PC-9 (cell line): Measurements from ENCODE around the gene ZNF90. TPM values are rescaled to one million over a fixed set of nuclear protein-coding genes. Genes with fewer than 3 reads are reported as not detected.
A peak's percentile ranks its signal among the peaks of the same experiment; 100 is the strongest.

Source experiments
- Bru-seq: library from RNA; stranded (reverse); fragments of 400-500 nt; gene quantifications from one replicate; lab custom pipeline; 2021; lab: Mats Ljungman, UMichigan
- BruChase-seq, 2 experiments: library from RNA; stranded (reverse); fragments of 400-500 nt; gene quantifications; one replicate each; lab custom pipeline; 2021; lab: Mats Ljungman, UMichigan
- BruUV-seq: library from RNA; stranded (reverse); fragments of 400-500 nt; replicated peaks from 2 replicates; lab custom pipeline; 2021; lab: Mats Ljungman, UMichigan
- CTCF ChIA-PET: fragments of 300-600 bp; sonication (Branson Sonifier 250); formaldehyde crosslinking; loops from one replicate; lab custom pipeline; 2022; ENCODE audit warnings: antibody characterized with exemption; lab: Charles Lee
- POLR2A ChIA-PET: fragments of 300-600 bp; sonication (Branson Sonifier 250); formaldehyde crosslinking; loops from one replicate; lab custom pipeline; 2022; ENCODE audit warnings: antibody characterized with exemption; ENCODE audit not compliant: unreplicated experiment; lab: Charles Lee
- DNase-seq, 2 experiments: peaks; one replicate each; pipeline versions ENCODE4 v3.0.0 to v3.0.0-alpha.2; 2015 to 2022; ENCODE audit warnings: mixed read lengths in 1 of 2
- H2AFZ ChIP-seq: fragments of 200-600 bp; sonication (generic); 2 replicates; pipeline ENCODE4 v1.8.1; 2017; ENCODE audit warnings: antibody characterized with exemption
- H3F3A ChIP-seq: fragments of 200-600 bp; sonication (generic); 2 replicates; pipeline ENCODE4 v1.8.1; 2017; ENCODE audit warnings: antibody characterized with exemption, mild to moderate bottlenecking, low read depth; ENCODE audit not compliant: insufficient read depth
- H3K27ac ChIP-seq: fragments of 200-600 bp; sonication (generic); 2 replicates; pipeline ENCODE4 v1.6.1; 2016; ENCODE audit warnings: mixed run types
- H3K27me3 ChIP-seq: fragments of 200-600 bp; sonication (generic); 2 replicates; pipeline ENCODE4 v1.6.1; 2016; ENCODE audit warnings: low read depth, mixed run types; ENCODE audit not compliant: insufficient read depth
- H3K36me3 ChIP-seq: fragments of 200-600 bp; sonication (generic); 2 replicates; pipeline ENCODE4 v1.6.1; 2016; ENCODE audit warnings: low read depth, mixed run types
- H3K4me1 ChIP-seq: fragments of 200-600 bp; sonication (generic); replicated peaks from 2 replicates; pipeline ENCODE4 v1.6.1; 2016; ENCODE audit warnings: mixed run types; ENCODE audit not compliant: insufficient read depth
- H3K4me2 ChIP-seq: fragments of 200-600 bp; sonication (generic); 2 replicates; pipeline ENCODE4 v1.6.1; 2017; ENCODE audit warnings: mixed run types
- H3K4me3 ChIP-seq: fragments of 200-600 bp; sonication (generic); 2 replicates; pipeline ENCODE4 v1.6.1; 2016; ENCODE audit warnings: mixed run types
- H3K79me2 ChIP-seq: fragments of 200-600 bp; sonication (generic); 2 replicates; pipeline ENCODE4 v1.6.1; 2017; ENCODE audit warnings: low read depth, mixed run types
- H3K9me2 ChIP-seq: fragments of 200-600 bp; sonication (generic); 2 replicates; pipeline ENCODE4 v1.8.1; 2017; ENCODE audit warnings: mild to moderate bottlenecking; ENCODE audit not compliant: insufficient read depth
- H3K9me3 ChIP-seq: fragments of 200-600 bp; sonication (generic); 2 replicates; pipeline ENCODE4 v1.8.1; 2016; ENCODE audit warnings: low read depth; ENCODE audit not compliant: insufficient read depth
- H4K20me1 ChIP-seq: fragments of 200-600 bp; sonication (generic); 2 replicates; pipeline ENCODE4 v1.8.1; 2017; ENCODE audit not compliant: insufficient read depth
- CTCF ChIP-seq: fragments of 200-600 bp; sonication (generic); conservative IDR thresholded peaks from 2 replicates; pipeline ENCODE4 v1.6.1; 2017; ENCODE audit warnings: mixed run types, antibody characterized with exemption, mild to moderate bottlenecking, moderate library complexity
- EZH2 ChIP-seq: fragments of 200-600 bp; sonication (generic); IDR thresholded peaks from 2 replicates; pipeline ENCODE4 v1.8.0; 2017; ENCODE audit warnings: antibody characterized with exemption, low read depth
- intact Hi-C: fragments of 100-400 bp; cut with micrococcal nuclease; formaldehyde crosslinking; loops from one replicate; pipeline ENCODE4 v1.10.0; 2022; ENCODE audit not compliant: unreplicated experiment
- long read RNA-seq: library from polyadenylated mRNA; stranded (forward); transcript quantifications from one replicate; pipeline ENCODE4 v2.0.0, GENCODE V29; 2022
- total RNA-seq: library from RNA; stranded (reverse); gene quantifications from 2 replicates; pipeline ENCODE4 v1.2.3, GENCODE V29; 2021

ZNF90 gene
- 3.7 and 4.2 TPM in 2 replicates for total RNA-seq
- percentile 53 among the genes with signal in this experiment for Bru-seq, nascent RNA
- BruChase-seq, experiment 1, labeled RNA remaining after a 2-hour chase, result percentile 50 among the genes with signal in this experiment
- BruChase-seq, experiment 2, labeled RNA remaining after a 6-hour chase, result percentile 38 among the genes with signal in this experiment
- long read RNA-seq, partial matches to known transcripts, result 0 of 4 reads
- long read RNA-seq, other reads (novel, unspliced or antisense), result 3 of 4 reads

DNA sequence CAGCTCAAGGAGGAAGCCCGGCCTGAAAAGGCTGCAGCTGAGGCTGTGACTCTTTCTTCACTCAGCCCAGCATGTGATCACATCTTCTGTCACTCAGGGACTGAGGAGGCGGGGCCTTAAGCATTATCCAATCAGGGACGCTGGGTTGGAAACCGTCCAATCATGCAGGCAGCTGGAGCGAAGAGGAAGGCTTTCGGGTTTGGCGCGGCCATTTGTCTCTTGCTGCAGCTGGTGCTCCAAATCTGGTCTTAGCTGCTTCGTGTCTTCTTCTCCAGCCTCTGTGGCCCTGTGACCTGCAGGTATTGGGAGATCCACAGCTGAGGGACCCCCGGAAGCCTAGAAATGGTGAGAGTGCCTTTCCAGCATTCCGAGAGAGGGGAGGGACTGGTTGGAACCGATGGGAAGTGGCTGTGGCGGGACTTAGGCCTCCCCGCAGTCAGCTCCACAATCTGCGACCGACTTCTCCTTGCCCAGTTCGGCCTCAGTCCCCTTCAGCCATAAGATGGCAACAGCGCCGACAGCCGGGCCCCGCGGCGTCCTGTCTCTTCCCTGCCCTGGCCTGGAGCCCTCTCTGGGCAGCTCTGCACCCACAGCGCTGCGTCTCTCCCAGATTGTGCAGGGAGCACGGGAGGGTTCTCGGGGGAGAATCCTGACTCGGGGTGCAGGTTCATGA, at the start of gene ZNF90:
Gene ZNF90, plus strand, starts transcription at position 210 of the 673 bp plus-strand sequence. Its CDS starts 133 bp downstream, at position 343.
- H4K20me1 ChIP-seq, result no peaks in the 10 kb centered on the region
- peak within 1 kb of the TSS; percentile 65 for H3K4me3 ChIP-seq
- TF ChIP-seq CTCF (peak; percentile 21; the same call in 1 of the 2 replicates), EZH2 (no peak)
- peak within 1 kb of the TSS; percentile 91 for H3K4me2 ChIP-seq
- no peaks in the 10 kb centered on the region for H3K27me3 ChIP-seq
- peaks cover 8% of the 10 kb centered on the region; the same call in 1 of the 2 replicates for H3K4me1 ChIP-seq
- H3K36me3 ChIP-seq, result no peaks in the 10 kb centered on the region
- H3K9me2 ChIP-seq, result no peaks in the 10 kb centered on the region
- intact Hi-C loops, result loop anchor here (2.0 kb wide), 1 partner anchor 25 kb away; no protein-coding TSS in a partner anchor
- no peak within 1 kb of the TSS for H3K27ac ChIP-seq
- peak; percentile 81 to 95 for DNase-seq
- no peaks in the 10 kb centered on the region; the same call in 1 of the 2 replicates for H3F3A ChIP-seq
- H3K9me3 ChIP-seq, result no peaks in the 10 kb centered on the region; the same call in 1 of the 2 replicates
- CTCF ChIA-PET, result no interaction called here
- peaks cover 18% of the 10 kb centered on the region; the same call in 1 of the 2 replicates for H3K79me2 ChIP-seq
- peak within 1 kb of the TSS; percentile 94 for H2AFZ ChIP-seq
- BruUV-seq, result TSS peak; percentile 46
- POLR2A ChIA-PET, result interaction anchor here (0.6 to 1.1 kb wide), 3 partner anchors 12 to 34 kb away, joined by 3 to 5 read pairs (median 5); no protein-coding TSS in a partner anchor

GRCh38 chr19:20028611-20029010, 49.2 kb upstream of the ZNF90 start:
- H2AFZ ChIP-seq, result no peak overlapping the region
- TF ChIP-seq EZH2, result no peak
- TF ChIP-seq CTCF, result no peak
- no peaks in the 10 kb centered on the region for H3F3A ChIP-seq
- no peak for DNase-seq
- intact Hi-C loops, result no loop called here
- CTCF ChIA-PET, result no interaction called here
- no peak overlapping the region for H3K4me2 ChIP-seq
- H3K36me3 ChIP-seq, result no peaks in the 10 kb centered on the region
- BruUV-seq, result no TSS peak
- no peaks in the 10 kb centered on the region for H4K20me1 ChIP-seq
- no peaks in the 10 kb centered on the region for H3K9me2 ChIP-seq
- no peaks in the 10 kb centered on the region for H3K27me3 ChIP-seq
- H3K9me3 ChIP-seq, result peaks cover 5% of the 10 kb centered on the region; the same call in 1 of the 2 replicates
- no peaks in the 10 kb centered on the region for H3K79me2 ChIP-seq
- POLR2A ChIA-PET, result no interaction called here
- no peak overlapping the region for H3K27ac ChIP-seq
- H3K4me1 ChIP-seq, result no peaks in the 10 kb centered on the region
- no peak overlapping the region for H3K4me3 ChIP-seq

GRCh38 chr19:20035935-20036334, 41.9 kb upstream of the ZNF90 start:
- no peak overlapping the region for H3K4me2 ChIP-seq
- no peaks in the 10 kb centered on the region for H3K79me2 ChIP-seq
- CTCF ChIA-PET, result no interaction called here
- H2AFZ ChIP-seq, result no peak overlapping the region
- H3K4me1 ChIP-seq, result peaks cover 8% of the 10 kb centered on the region
- H3K4me3 ChIP-seq, result no peak overlapping the region
- intact Hi-C loops, result no loop called here
- POLR2A ChIA-PET, result no interaction called here
- no peaks in the 10 kb centered on the region for H3K9me2 ChIP-seq
- no peak overlapping the region for H3K27ac ChIP-seq
- H4K20me1 ChIP-seq, result no peaks in the 10 kb centered on the region
- no TSS peak for BruUV-seq
- H3K36me3 ChIP-seq, result no peaks in the 10 kb centered on the region
- DNase-seq, result no peak
- peaks cover 7% of the 10 kb centered on the region; the same call in 1 of the 2 replicates for H3F3A ChIP-seq
- peaks cover 15% of the 10 kb centered on the region; the same call in 1 of the 2 replicates for H3K9me3 ChIP-seq
- no peak for TF ChIP-seq CTCF
- no peak for TF ChIP-seq EZH2
- no peaks in the 10 kb centered on the region for H3K27me3 ChIP-seq
